Upper lobe of left lung (tissue), 4 donors: ENCODE measurements around the gene LACC1.

Experiments used
- EP300 ChIP-seq, 4 donors: sonication (generic); formaldehyde crosslinking; IDR thresholded peaks; one replicate each; pipeline ENCODE4 v1.5.1; 2017; ENCODE audit warnings: antibody characterized with exemption in 4 of 4, control low read depth in 2 of 4
- POLR2A ChIP-seq, 4 donors: fragments of 450-650 bp; IDR thresholded peaks; one replicate each; pipeline ENCODE4 v1.5.1; 2016 to 2017; ENCODE audit warnings: antibody characterized with exemption in 4 of 4, mild to moderate bottlenecking in 2 of 4
- POLR2AphosphoS5 ChIP-seq, 2 donors: sonication (generic); formaldehyde crosslinking; IDR thresholded peaks; one replicate each; pipeline ENCODE4 v1.5.1; 2017; ENCODE audit warnings: antibody characterized with exemption in 2 of 2
- TF ChIP-seq, protein P1 (sequence below), 6 experiments: fragments of 450-650 bp in 4 of 6; fragments of 200-600 bp in 2 of 6; sonication (generic) in 2 of 6; IDR thresholded peaks; one replicate each; pipeline ENCODE4 v1.5.1; 2016 to 2019; ENCODE audit warnings: antibody characterized with exemption in 6 of 6

DNA sequence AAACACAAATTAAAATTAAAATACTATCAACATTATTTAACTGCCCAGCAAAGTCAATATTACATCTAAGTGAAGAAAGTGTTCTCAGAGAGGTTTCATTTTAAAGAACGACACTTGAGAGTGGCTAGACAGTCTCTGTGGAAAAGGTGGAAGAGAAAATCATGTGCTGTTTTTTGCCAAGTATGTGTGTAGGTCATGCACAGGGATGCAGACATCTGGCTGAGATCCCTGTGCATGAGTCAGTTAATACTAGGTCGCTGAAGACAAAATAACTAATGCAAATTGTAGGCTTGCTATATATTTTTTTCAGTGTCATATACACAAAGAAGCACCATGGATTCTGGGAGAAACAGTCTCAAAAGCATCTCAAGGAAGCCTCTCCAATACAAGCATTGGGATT is 48.6 kb upstream of the LACC1 start:
- TF ChIP-seq, protein P1, sequence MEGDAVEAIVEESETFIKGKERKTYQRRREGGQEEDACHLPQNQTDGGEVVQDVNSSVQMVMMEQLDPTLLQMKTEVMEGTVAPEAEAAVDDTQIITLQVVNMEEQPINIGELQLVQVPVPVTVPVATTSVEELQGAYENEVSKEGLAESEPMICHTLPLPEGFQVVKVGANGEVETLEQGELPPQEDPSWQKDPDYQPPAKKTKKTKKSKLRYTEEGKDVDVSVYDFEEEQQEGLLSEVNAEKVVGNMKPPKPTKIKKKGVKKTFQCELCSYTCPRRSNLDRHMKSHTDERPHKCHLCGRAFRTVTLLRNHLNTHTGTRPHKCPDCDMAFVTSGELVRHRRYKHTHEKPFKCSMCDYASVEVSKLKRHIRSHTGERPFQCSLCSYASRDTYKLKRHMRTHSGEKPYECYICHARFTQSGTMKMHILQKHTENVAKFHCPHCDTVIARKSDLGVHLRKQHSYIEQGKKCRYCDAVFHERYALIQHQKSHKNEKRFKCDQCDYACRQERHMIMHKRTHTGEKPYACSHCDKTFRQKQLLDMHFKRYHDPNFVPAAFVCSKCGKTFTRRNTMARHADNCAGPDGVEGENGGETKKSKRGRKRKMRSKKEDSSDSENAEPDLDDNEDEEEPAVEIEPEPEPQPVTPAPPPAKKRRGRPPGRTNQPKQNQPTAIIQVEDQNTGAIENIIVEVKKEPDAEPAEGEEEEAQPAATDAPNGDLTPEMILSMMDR (IDR thresholded peaks at IDR 0.05) = no peak
- TF ChIP-seq POLR2AphosphoS5 (IDR thresholded peaks at IDR 0.05) (no peak), POLR2A (IDR thresholded peaks at IDR 0.05) (no peak), EP300 (IDR thresholded peaks at IDR 0.05) (no peak)
